Smooth muscle cell (in vitro differentiated cells): ENCODE data around the gene MCF2L. TPM values are rescaled to one million over a fixed set of nuclear protein-coding genes. Genes with fewer than 3 reads are reported as not detected.

ENCODE experiments used
- DNase-seq: peaks from one replicate; lab custom pipeline; 2025; ENCODE audit not compliant: unreplicated experiment; lab: John Stamatoyannopoulos, UW
- H2AFZ ChIP-seq: fragments of 200-600 bp; sonication (generic); 2 replicates; pipeline ENCODE4 v1.6.0; 2016; ENCODE audit warnings: antibody characterized with exemption, low read depth, mild to moderate bottlenecking
- H3F3A ChIP-seq: fragments of 200-600 bp; sonication (generic); 2 replicates; pipeline ENCODE4 v1.6.0; 2017; ENCODE audit warnings: antibody characterized with exemption, low read depth
- H3K27ac ChIP-seq: fragments of 200-600 bp; sonication (generic); 2 replicates; pipeline ENCODE4 v1.5.1; 2016; ENCODE audit warnings: low read depth, mild to moderate bottlenecking
- H3K27me3 ChIP-seq: fragments of 200-600 bp; sonication (generic); 2 replicates; pipeline ENCODE4 v1.6.1; 2016; ENCODE audit warnings: low read depth, mild to moderate bottlenecking
- H3K36me3 ChIP-seq: fragments of 200-600 bp; sonication (generic); 2 replicates; pipeline ENCODE4 v1.5.1; 2016; ENCODE audit warnings: low read depth
- H3K4me1 ChIP-seq: fragments of 200-600 bp; sonication (generic); 2 replicates; pipeline ENCODE4 v1.5.1; 2016; ENCODE audit warnings: low read depth
- H3K4me2 ChIP-seq: fragments of 200-600 bp; sonication (generic); 2 replicates; pipeline ENCODE4 v1.6.0; 2016; ENCODE audit warnings: mild to moderate bottlenecking
- H3K4me3 ChIP-seq: fragments of 200-600 bp; sonication (generic); 2 replicates; pipeline ENCODE4 v1.5.1; 2016; ENCODE audit warnings: mild to moderate bottlenecking
- H3K79me2 ChIP-seq: fragments of 200-600 bp; sonication (generic); 2 replicates; pipeline ENCODE4 v1.6.0; 2016; ENCODE audit warnings: low read depth, mild to moderate bottlenecking
- H3K9ac ChIP-seq: fragments of 200-600 bp; sonication (generic); 2 replicates; pipeline ENCODE4 v1.6.0; 2016; ENCODE audit warnings: low read depth
- H3K9me3 ChIP-seq: fragments of 200-600 bp; sonication (generic); replicated peaks from 2 replicates; pipeline ENCODE4 v1.5.1; 2016; ENCODE audit warnings: low read depth
- H4K20me1 ChIP-seq: fragments of 200-600 bp; sonication (generic); 2 replicates; pipeline ENCODE4 v1.6.0; 2016; ENCODE audit warnings: low read depth
- WGBS: methylation state at CpG from one replicate; pipeline ENCODE4 v1.1.7; 2016; ENCODE audit warnings: low lambda C conversion rate; 5-methylcytosine and 5-hydroxymethylcytosine counted together
- polyA plus RNA-seq: library from polyadenylated mRNA; unstranded; fragments of >200 nt; fragmentation: Nextera tagmentation; extraction: Ambion mirVana; gene quantifications from 2 replicates; pipeline ENCODE4 v1.2.1, GENCODE V29; 2016
- total RNA-seq: library from RNA; depleted of rRNA; stranded (reverse); fragments of >200 nt; gene quantifications from 2 replicates; pipeline ENCODE4 v1.2.3, GENCODE V29; 2014
- TF ChIP-seq, protein P1 (sequence below): fragments of 200-600 bp; sonication (generic); IDR thresholded peaks from 2 replicates; pipeline ENCODE4 v1.5.1; 2017; ENCODE audit warnings: borderline replicate concordance, mild to moderate bottlenecking, antibody characterized with exemption; ENCODE audit not compliant: insufficient read depth, poor library complexity, severe bottlenecking

Gene MCF2L
- total and polyA plus RNA-seq, 2 experiments from 2014 or later: 0.54 to 7.6 TPM

DNA sequence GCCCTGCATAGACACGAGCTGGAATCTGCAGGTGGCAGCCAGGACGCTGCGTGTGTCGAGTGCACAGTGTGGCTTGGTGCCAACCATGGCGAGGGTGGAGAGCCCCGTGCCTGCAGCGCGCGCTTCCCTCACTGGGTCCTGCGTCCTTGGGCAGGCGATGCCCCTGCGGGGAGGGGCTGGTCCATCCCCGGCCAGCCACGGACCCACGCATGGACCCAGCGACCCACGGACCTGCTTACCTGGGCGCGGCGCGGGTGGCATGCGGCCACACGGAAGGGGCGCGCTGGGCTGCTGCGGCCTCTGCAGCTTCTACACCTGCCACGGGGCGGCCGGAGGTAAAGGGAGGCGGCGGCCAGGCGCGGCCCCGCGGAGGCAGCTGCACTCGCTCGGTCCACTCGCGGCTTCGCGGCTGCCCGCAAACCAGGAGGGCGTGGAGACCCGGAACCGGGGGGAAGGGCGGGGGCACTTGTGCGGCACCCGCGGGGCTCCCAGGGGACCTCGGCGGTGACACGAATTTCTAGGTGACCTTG is 569 bp upstream of the MCF2L start:
- 12% methylated on average over 52 of the region's 52 CpGs for WGBS
- Histone ChIP-seq H3K4me1 (peaks cover 8% of the 10 kb centered on the region), H4K20me1 (no peaks in the 10 kb centered on the region), H3K36me3 (no peaks in the 10 kb centered on the region), H3K27ac (no peak overlapping the region), H3K9me3 (no peaks in the 10 kb centered on the region), H3F3A (no peaks in the 10 kb centered on the region), H2AFZ (peak overlapping the region; percentile 79), H3K4me2 (peak overlapping the region; percentile 100), H3K27me3 (peaks cover 26% of the 10 kb centered on the region), H3K79me2 (no peaks in the 10 kb centered on the region), H3K9ac (peak overlapping the region; percentile 34), H3K4me3 (peak overlapping the region; percentile 89)
- TF ChIP-seq, protein P1, sequence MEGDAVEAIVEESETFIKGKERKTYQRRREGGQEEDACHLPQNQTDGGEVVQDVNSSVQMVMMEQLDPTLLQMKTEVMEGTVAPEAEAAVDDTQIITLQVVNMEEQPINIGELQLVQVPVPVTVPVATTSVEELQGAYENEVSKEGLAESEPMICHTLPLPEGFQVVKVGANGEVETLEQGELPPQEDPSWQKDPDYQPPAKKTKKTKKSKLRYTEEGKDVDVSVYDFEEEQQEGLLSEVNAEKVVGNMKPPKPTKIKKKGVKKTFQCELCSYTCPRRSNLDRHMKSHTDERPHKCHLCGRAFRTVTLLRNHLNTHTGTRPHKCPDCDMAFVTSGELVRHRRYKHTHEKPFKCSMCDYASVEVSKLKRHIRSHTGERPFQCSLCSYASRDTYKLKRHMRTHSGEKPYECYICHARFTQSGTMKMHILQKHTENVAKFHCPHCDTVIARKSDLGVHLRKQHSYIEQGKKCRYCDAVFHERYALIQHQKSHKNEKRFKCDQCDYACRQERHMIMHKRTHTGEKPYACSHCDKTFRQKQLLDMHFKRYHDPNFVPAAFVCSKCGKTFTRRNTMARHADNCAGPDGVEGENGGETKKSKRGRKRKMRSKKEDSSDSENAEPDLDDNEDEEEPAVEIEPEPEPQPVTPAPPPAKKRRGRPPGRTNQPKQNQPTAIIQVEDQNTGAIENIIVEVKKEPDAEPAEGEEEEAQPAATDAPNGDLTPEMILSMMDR: no peak
- DNase-seq: no peak

DNA sequence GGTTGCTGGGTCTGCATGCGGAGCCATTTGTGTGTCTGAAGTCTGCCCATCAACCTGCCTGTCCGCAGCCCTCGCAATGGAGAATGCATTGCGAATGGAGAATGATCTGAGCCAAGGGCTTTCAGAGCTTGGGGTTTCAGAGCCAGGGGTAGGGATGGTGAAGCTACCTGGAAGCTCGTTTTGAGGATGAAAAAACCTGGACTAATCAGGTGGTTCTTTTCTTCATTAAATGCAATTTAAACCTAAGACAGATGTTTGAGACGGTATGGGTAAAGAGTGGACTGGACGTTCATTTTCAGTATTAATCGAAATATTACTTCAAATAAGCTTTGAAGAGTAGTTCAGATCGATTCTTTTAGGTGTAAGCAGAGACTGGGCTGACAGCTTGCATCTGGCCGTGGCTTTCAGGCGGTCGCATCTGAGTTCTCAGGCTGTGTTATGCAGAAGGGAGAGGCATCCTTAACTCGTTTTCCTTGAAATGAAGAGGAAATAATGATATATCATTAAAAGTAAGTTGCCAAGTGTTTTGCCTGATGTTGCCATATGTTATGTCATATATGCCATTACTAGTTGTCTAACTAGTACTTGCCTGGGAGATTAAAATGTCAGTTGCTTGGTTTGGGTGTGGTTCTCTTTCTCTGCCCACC is 801 bp downstream of the MCF2L start:
- Histone ChIP-seq H3K27me3 (peaks cover 22% of the 10 kb centered on the region), H2AFZ (peak overlapping the region; percentile 79), H3K36me3 (no peaks in the 10 kb centered on the region), H3K4me1 (peaks cover 8% of the 10 kb centered on the region), H3K9me3 (no peaks in the 10 kb centered on the region), H3K9ac (no peak overlapping the region), H3K79me2 (no peaks in the 10 kb centered on the region), H3K4me2 (peak overlapping the region; percentile 100), H3K27ac (no peak overlapping the region), H3F3A (no peaks in the 10 kb centered on the region), H3K4me3 (peak overlapping the region; percentile 89), H4K20me1 (no peaks in the 10 kb centered on the region)
- WGBS: 51% methylated on average over 13 of the region's 13 CpGs
- TF ChIP-seq, protein P1: no peak
- no peak for DNase-seq

DNA sequence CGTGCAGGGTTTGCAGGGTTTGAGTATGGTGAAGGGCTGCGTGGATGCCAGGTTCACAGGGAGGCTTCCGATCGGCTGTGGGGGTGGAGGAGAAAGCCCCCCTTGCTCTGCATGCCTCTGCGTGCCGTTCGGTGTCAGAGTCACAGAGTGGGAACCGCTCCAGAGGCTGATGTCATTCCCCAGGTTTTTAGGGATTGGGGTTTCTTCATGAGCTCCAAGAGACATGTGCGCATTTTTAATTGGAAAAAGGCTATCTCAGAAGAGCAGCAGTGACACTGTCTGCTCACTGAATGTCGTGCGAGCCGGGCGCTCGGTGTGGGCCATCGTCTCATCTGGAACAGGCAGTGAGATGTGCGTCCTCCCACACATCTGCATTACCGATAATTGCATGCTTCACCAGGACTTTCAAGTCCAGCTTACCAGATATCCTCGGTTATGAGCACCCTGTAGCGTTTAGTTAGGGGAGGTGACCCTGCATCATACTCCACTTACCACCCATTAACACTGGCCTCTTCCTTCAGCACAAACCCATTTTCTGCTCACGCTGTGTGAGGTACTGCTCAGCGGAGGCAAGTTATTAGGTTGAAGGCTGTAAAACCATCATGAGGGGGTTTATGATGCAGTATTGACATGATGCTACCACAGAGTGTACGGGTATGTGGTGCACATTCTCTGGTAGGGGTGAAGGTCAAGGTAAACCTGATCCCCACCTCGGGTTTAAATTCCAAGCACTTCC is 1.7 kb downstream of the MCF2L start:
- Histone ChIP-seq H3K27ac (no peak overlapping the region), H3K9me3 (no peaks in the 10 kb centered on the region), H3K4me2 (no peak overlapping the region), H3F3A (no peaks in the 10 kb centered on the region), H3K79me2 (no peaks in the 10 kb centered on the region), H3K9ac (no peak overlapping the region), H3K27me3 (peaks cover 22% of the 10 kb centered on the region), H2AFZ (no peak overlapping the region), H3K4me3 (no peak overlapping the region), H4K20me1 (no peaks in the 10 kb centered on the region), H3K4me1 (peaks cover 8% of the 10 kb centered on the region), H3K36me3 (no peaks in the 10 kb centered on the region)
- DNase-seq: no peak
- 96% methylated on average over 23 of the region's 23 CpGs for WGBS
- TF ChIP-seq, protein P1: no peak
